ENCODE measurements around the gene PTPRJ. TPM values are rescaled to one million over a fixed set of nuclear protein-coding genes. Genes with fewer than 3 reads are reported as not detected.

The PTPRJ gene
- total and polyA plus RNA-seq, 2 experiments from 2014 or later = 4.5 to 9.5 TPM

GRCh38 chr11:48004456-48004855, 24.1 kb downstream of the PTPRJ start:
- no peak overlapping the region for H2AFZ ChIP-seq
- no peaks in the 10 kb centered on the region; the same call in 1 of the 2 replicates for H4K20me1 ChIP-seq (ENCODE audit: insufficient read depth)
- no peak overlapping the region for H3K4me3 ChIP-seq
- H3K4me2 ChIP-seq (ENCODE audit: unreplicated experiment) = peak overlapping the region; percentile 36
- no peaks in the 10 kb centered on the region for H3K27me3 ChIP-seq (replicated peaks; ENCODE audit: insufficient read depth)
- H3F3A ChIP-seq (ENCODE audit: insufficient read depth) = peaks cover 43% of the 10 kb centered on the region
- no peaks in the 10 kb centered on the region for H3K36me3 ChIP-seq (ENCODE audit: low read depth)
- no peaks in the 10 kb centered on the region for H3K9me2 ChIP-seq (ENCODE audit: insufficient read depth)
- WGBS, 2 experiments (ENCODE audit: low coverage in 1 of 2, low lambda C conversion rate in 2 of 2, missing lambda C conversion rate in 2 of 2) = 96 to 98% methylated on average over 2 of the region's 2 CpGs
- peak overlapping the region; percentile 26; the same call in 1 of the 2 replicates for H3K9ac ChIP-seq
- peaks cover 87% of the 10 kb centered on the region for H3K79me2 ChIP-seq (ENCODE audit: insufficient read depth)
- peak; percentile 38 for DNase-seq
- no peaks in the 10 kb centered on the region for H3K9me3 ChIP-seq (ENCODE audit: low read depth)
- in situ Hi-C loops (cut with MboI) = loop anchor here (10.0 kb wide), 1 partner anchor 60 kb away; no protein-coding TSS in a partner anchor
- H3K4me1 ChIP-seq (ENCODE audit: insufficient read depth) = peaks cover 40% of the 10 kb centered on the region
- H3K27ac ChIP-seq = peak overlapping the region; percentile 87; the same call in 1 of the 2 replicates
- no peak for TF ChIP-seq EZH2 (IDR thresholded peaks at IDR 0.05; ENCODE audit: insufficient read depth, poor library complexity, severe bottlenecking)
- no peak for TF ChIP-seq EZH2phosphoT487 (IDR thresholded peaks at IDR 0.05; ENCODE audit: insufficient read depth, low read depth)

DNA sequence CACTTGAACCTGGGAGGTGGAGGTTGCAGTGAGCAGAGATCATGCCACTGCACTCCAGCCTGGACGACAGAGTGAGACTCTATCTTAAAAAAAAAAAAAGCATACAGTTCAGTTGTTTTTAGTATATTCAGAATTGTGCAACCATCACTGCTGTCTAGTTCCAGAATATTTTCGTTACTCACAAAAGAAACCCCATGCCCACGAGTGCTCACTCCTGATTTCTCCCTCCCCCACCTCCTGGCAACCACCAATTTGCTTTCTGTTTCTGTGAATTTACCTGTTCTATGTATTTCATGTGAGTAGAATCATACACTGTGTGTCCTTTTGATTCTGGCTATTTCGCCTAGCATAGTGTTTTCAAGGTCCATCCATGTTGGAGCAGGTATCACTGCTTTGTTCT, 24.8 kb downstream of the PTPRJ start:
- Histone ChIP-seq H3K9me2 (ENCODE audit: insufficient read depth) (no peaks in the 10 kb centered on the region), H3F3A (ENCODE audit: insufficient read depth) (peaks cover 43% of the 10 kb centered on the region), H3K9me3 (ENCODE audit: low read depth) (no peaks in the 10 kb centered on the region), H3K4me2 (ENCODE audit: unreplicated experiment) (peak overlapping the region; percentile 36), H3K36me3 (ENCODE audit: low read depth) (no peaks in the 10 kb centered on the region), H4K20me1 (ENCODE audit: insufficient read depth) (no peaks in the 10 kb centered on the region; the same call in 1 of the 2 replicates), H3K27ac (peak overlapping the region; percentile 87; the same call in 1 of the 2 replicates), H3K4me3 (no peak overlapping the region), H3K4me1 (ENCODE audit: insufficient read depth) (peaks cover 40% of the 10 kb centered on the region), H3K9ac (peak overlapping the region; percentile 52; the same call in 1 of the 2 replicates), H2AFZ (no peak overlapping the region), H3K79me2 (ENCODE audit: insufficient read depth) (peaks cover 87% of the 10 kb centered on the region), H3K27me3 (replicated peaks; ENCODE audit: insufficient read depth) (no peaks in the 10 kb centered on the region)
- peak; percentile 70 for DNase-seq
- in situ Hi-C loops (cut with MboI) = loop anchor here (10.0 kb wide), 1 partner anchor 60 kb away; no protein-coding TSS in a partner anchor
- TF ChIP-seq EZH2 (IDR thresholded peaks at IDR 0.05; ENCODE audit: insufficient read depth, poor library complexity, severe bottlenecking) (no peak), EZH2phosphoT487 (IDR thresholded peaks at IDR 0.05; ENCODE audit: insufficient read depth, low read depth) (no peak)
- WGBS, 2 experiments (ENCODE audit: low coverage in 1 of 2, low lambda C conversion rate in 2 of 2, missing lambda C conversion rate in 2 of 2) = 30 to 34% methylated on average over 4 of the region's 4 CpGs

- 74 to 77% methylated on average over 4 of the region's 4 CpGs for WGBS, 2 experiments (ENCODE audit: low coverage in 1 of 2, low lambda C conversion rate in 2 of 2, missing lambda C conversion rate in 2 of 2)
- Histone ChIP-seq H3K9me3 (ENCODE audit: low read depth) (no peaks in the 10 kb centered on the region), H2AFZ (no peak overlapping the region), H3K9me2 (ENCODE audit: insufficient read depth) (no peaks in the 10 kb centered on the region), H3F3A (ENCODE audit: insufficient read depth) (peaks cover 43% of the 10 kb centered on the region), H3K27ac (peak overlapping the region; percentile 87), H3K4me1 (ENCODE audit: insufficient read depth) (peaks cover 40% of the 10 kb centered on the region), H3K79me2 (ENCODE audit: insufficient read depth) (peaks cover 88% of the 10 kb centered on the region), H3K4me3 (peak overlapping the region; percentile 43; the same call in 1 of the 2 replicates), H3K4me2 (ENCODE audit: unreplicated experiment) (peak overlapping the region; percentile 36), H4K20me1 (ENCODE audit: insufficient read depth) (no peaks in the 10 kb centered on the region; the same call in 1 of the 2 replicates), H3K9ac (peak overlapping the region; percentile 52), H3K27me3 (replicated peaks; ENCODE audit: insufficient read depth) (no peaks in the 10 kb centered on the region), H3K36me3 (ENCODE audit: low read depth) (no peaks in the 10 kb centered on the region)
- TF ChIP-seq EZH2 (IDR thresholded peaks at IDR 0.05; ENCODE audit: insufficient read depth, poor library complexity, severe bottlenecking) (no peak), EZH2phosphoT487 (IDR thresholded peaks at IDR 0.05; ENCODE audit: insufficient read depth, low read depth) (no peak)
- in situ Hi-C loops (cut with MboI) = loop anchor here (10.0 kb wide), 1 partner anchor 59 kb away; no protein-coding TSS in a partner anchor
- peak; percentile 21 for DNase-seq
Observed at GRCh38 chr11:48005831-48006270, 25.5 kb downstream of the PTPRJ start.

GRCh38 chr11:48006301-48006992, 26.1 kb downstream of the PTPRJ start:
- H3K4me2 ChIP-seq (ENCODE audit: unreplicated experiment) = peak overlapping the region; percentile 36
- no peaks in the 10 kb centered on the region; the same call in 1 of the 2 replicates for H4K20me1 ChIP-seq (ENCODE audit: insufficient read depth)
- peaks cover 43% of the 10 kb centered on the region for H3F3A ChIP-seq (ENCODE audit: insufficient read depth)
- H3K9me3 ChIP-seq (ENCODE audit: low read depth) = no peaks in the 10 kb centered on the region
- peak overlapping the region; percentile 87 for H3K27ac ChIP-seq
- in situ Hi-C loops (cut with MboI) = loop anchor here (10.0 kb wide), 1 partner anchor 58 kb away; no protein-coding TSS in a partner anchor
- TF ChIP-seq EZH2phosphoT487 (IDR thresholded peaks at IDR 0.05; ENCODE audit: insufficient read depth, low read depth) (no peak), EZH2 (IDR thresholded peaks at IDR 0.05; ENCODE audit: insufficient read depth, poor library complexity, severe bottlenecking) (no peak)
- peak overlapping the region; percentile 43 for H3K4me3 ChIP-seq
- H3K9me2 ChIP-seq (ENCODE audit: insufficient read depth) = no peaks in the 10 kb centered on the region
- H2AFZ ChIP-seq = no peak overlapping the region
- no peaks in the 10 kb centered on the region for H3K27me3 ChIP-seq (replicated peaks; ENCODE audit: insufficient read depth)
- H3K9ac ChIP-seq = peak overlapping the region; percentile 52
- H3K79me2 ChIP-seq (ENCODE audit: insufficient read depth) = peaks cover 88% of the 10 kb centered on the region
- no peaks in the 10 kb centered on the region for H3K36me3 ChIP-seq (ENCODE audit: low read depth)
- 33 to 35% methylated on average over 5 of the region's 5 CpGs for WGBS, 2 experiments (ENCODE audit: low coverage in 1 of 2, low lambda C conversion rate in 2 of 2, missing lambda C conversion rate in 2 of 2)
- DNase-seq = peak; percentile 90
- peaks cover 34% of the 10 kb centered on the region for H3K4me1 ChIP-seq (ENCODE audit: insufficient read depth)
